HFF-Myc (cell line): ENCODE results near the gene SLC25A45.

Experiments
- DNase-seq: peaks from one replicate; pipeline ENCODE4 v3.0.0-alpha.2; 2011; ENCODE audit warnings: low read depth; ENCODE audit errors: extremely low read depth
- H3K4me3 ChIP-seq: replicated peaks from 2 replicates; pipeline ENCODE4 v1.5.1; 2011; ENCODE audit warnings: low read depth, mild to moderate bottlenecking, control low read depth, low read length
- CTCF ChIP-seq: IDR thresholded peaks from 2 replicates; pipeline ENCODE4 v1.5.1; 2012; ENCODE audit warnings: mild to moderate bottlenecking, low read depth, low read length, control low read depth; ENCODE audit errors: missing control alignments

SLC25A45 gene

GRCh38 chr11:65419772-65420481, 37.5 kb upstream of the SLC25A45 start:
- DNase-seq = peak; percentile 87
- TF ChIP-seq CTCF = no peak
- H3K4me3 ChIP-seq = peak overlapping the region; percentile 74

GRCh38 chr11:65419460-65419771, 37.0 kb upstream of the SLC25A45 start:
- DNase-seq = no peak
- peak overlapping the region; percentile 74 for H3K4me3 ChIP-seq
- no peak for TF ChIP-seq CTCF

GRCh38 chr11:65418681-65419459, 36.4 kb upstream of the SLC25A45 start:
- H3K4me3 ChIP-seq = peak overlapping the region; percentile 74
- no peak for TF ChIP-seq CTCF
- peak; percentile 92 for DNase-seq

- TF ChIP-seq CTCF = no peak
- no peak for DNase-seq
- peak overlapping the region; percentile 74 for H3K4me3 ChIP-seq
These were observed 35.9 kb upstream of the SLC25A45 start for GRCh38 chr11:65418431-65418680.

GRCh38 chr11:65417702-65418430, 35.4 kb upstream of the SLC25A45 start:
- no peak for DNase-seq
- no peak for TF ChIP-seq CTCF
- peak overlapping the region; percentile 74; the same call in 1 of the 2 replicates for H3K4me3 ChIP-seq

GRCh38 chr11:65416841-65417701, 34.6 kb upstream of the SLC25A45 start:
- peak overlapping the region; percentile 8 for H3K4me3 ChIP-seq
- no peak for TF ChIP-seq CTCF
- no peak for DNase-seq
